SK-N-SH (cell line): Measurements from ENCODE around the gene EXOC7. TPM values are rescaled to one million over a fixed set of nuclear protein-coding genes. Genes with fewer than 3 reads are reported as not detected.

Experiments used
- CTCF ChIA-PET: fragments of 300-600, 350-600 bp; formaldehyde crosslinking; extraction: SDS; loops from one replicate; lab custom pipeline; 2021; lab: Yijun Ruan, JAX
- POLR2A ChIA-PET: fragments of 350-600 bp; sonication (Branson Sonifier 250); formaldehyde crosslinking; extraction: SDS; loops from one replicate; lab custom pipeline; 2020; ENCODE audit warnings: antibody characterized with exemption, inconsistent platforms; lab: Yijun Ruan, JAX
- DNase-seq: peaks from one replicate; pipeline ENCODE4 v3.0.0; 2012
- H2AFZ ChIP-seq: fragments of 200-600 bp; sonication (generic); 2 replicates; pipeline ENCODE4 v1.8.1; 2016; ENCODE audit warnings: antibody characterized with exemption, mild to moderate bottlenecking, low read depth
- H3F3A ChIP-seq: fragments of 200-600 bp; sonication (generic); replicated peaks from 2 replicates; pipeline ENCODE3; 2016; ENCODE audit warnings: antibody characterized with exemption, mild to moderate bottlenecking; ENCODE audit not compliant: insufficient read depth
- H3K27ac ChIP-seq, 2 experiments: fragments of 200-500 bp in 1 of 2; fragments of 200-600 bp in 1 of 2; sonication (Bioruptor generic) in 1 of 2; sonication (generic), shearing (Covaris generic) in 1 of 2; 2 replicates each; pipeline versions ENCODE4 v1.5.1 to v1.6.1; 2014 to 2016; ENCODE audit warnings: low read depth in 2 of 2, inconsistent platforms in 1 of 2, low read length in 1 of 2, mild to moderate bottlenecking in 1 of 2, mixed read lengths in 1 of 2
- H3K27me3 ChIP-seq: fragments of 200-600 bp; sonication (generic), shearing (Covaris generic); 2 replicates; pipeline ENCODE4 v1.6.1; 2016; ENCODE audit warnings: mixed run types; ENCODE audit not compliant: insufficient read depth
- H3K36me3 ChIP-seq, 2 experiments: fragments of 200-500 bp in 1 of 2; fragments of 200-600 bp in 1 of 2; sonication (Bioruptor generic) in 1 of 2; sonication (generic) in 1 of 2; replicated peaks in 1 of 2; 2 replicates each; pipeline versions ENCODE3 to v1.5.1; 2014 to 2016; ENCODE audit warnings: low read length in 1 of 2, mild to moderate bottlenecking in 1 of 2; ENCODE audit not compliant: insufficient read depth in 2 of 2, control insufficient read depth in 1 of 2
- H3K4me1 ChIP-seq, 2 experiments: fragments of 200-500 bp in 1 of 2; fragments of 200-600 bp in 1 of 2; sonication (Bioruptor generic) in 1 of 2; sonication (generic), shearing (Covaris generic) in 1 of 2; 2 replicates each; pipeline versions ENCODE4 v1.5.1 to v1.6.1; 2014 to 2016; ENCODE audit warnings: low read depth in 1 of 2, low read length in 1 of 2, mixed run types in 1 of 2; ENCODE audit not compliant: insufficient read depth in 2 of 2, control insufficient read depth in 1 of 2
- H3K4me2 ChIP-seq: fragments of 200-600 bp; sonication (generic), shearing (Covaris generic); 2 replicates; pipeline ENCODE4 v1.6.1; 2017; ENCODE audit warnings: mixed run types
- H3K4me3 ChIP-seq, 2 experiments: fragments of 200-500 bp in 1 of 2; fragments of 200-600 bp in 1 of 2; sonication (Bioruptor generic) in 1 of 2; sonication (generic), shearing (Covaris generic) in 1 of 2; 2 replicates each; pipeline versions ENCODE4 v1.5.1 to v1.8.1; 2014 to 2016; ENCODE audit warnings: low read depth in 2 of 2, inconsistent platforms in 1 of 2, low read length in 1 of 2, mild to moderate bottlenecking in 1 of 2, mixed read lengths in 1 of 2, moderate library complexity in 1 of 2
- H3K79me2 ChIP-seq: fragments of 200-600 bp; sonication (generic); 2 replicates; pipeline ENCODE4 v1.8.1; 2017; ENCODE audit warnings: mild to moderate bottlenecking; ENCODE audit not compliant: insufficient read depth
- H3K9ac ChIP-seq: fragments of 200-600 bp; sonication (generic); 2 replicates; pipeline ENCODE4 v1.6.1; 2017; ENCODE audit warnings: mixed run types
- H3K9me2 ChIP-seq: fragments of 200-600 bp; sonication (generic); 2 replicates; pipeline ENCODE4 v1.6.1; 2017; ENCODE audit warnings: mixed run types
- H3K9me3 ChIP-seq: fragments of 200-600 bp; sonication (generic); 2 replicates; pipeline ENCODE4 v1.6.1; 2017; ENCODE audit warnings: mixed run types, mild to moderate bottlenecking, moderate library complexity
- H4K20me1 ChIP-seq: fragments of 200-600 bp; sonication (generic); 2 replicates; pipeline ENCODE4 v1.6.1; 2017; ENCODE audit warnings: mild to moderate bottlenecking, mixed run types; ENCODE audit not compliant: insufficient read depth
- ELF1 ChIP-seq: IDR thresholded peaks from 2 replicates; pipeline ENCODE4 v1.4.0; 2012
- GABPA ChIP-seq: IDR thresholded peaks from 2 replicates; pipeline ENCODE4 v1.4.0; 2012; ENCODE audit warnings: low read depth, mild to moderate bottlenecking
- JUND ChIP-seq: IDR thresholded peaks from 2 replicates; pipeline ENCODE4 v1.4.0; 2012
- MXI1 ChIP-seq: IDR thresholded peaks from 2 replicates; pipeline ENCODE4 v1.6.1; 2012; ENCODE audit warnings: mild to moderate bottlenecking, low read depth, low read length, improper control_type of control experiment
- NRF1 ChIP-seq: IDR thresholded peaks from 2 replicates; pipeline ENCODE4 v1.6.1; 2012; ENCODE audit warnings: low read depth, mild to moderate bottlenecking, low read length
- POLR2AphosphoS5 ChIP-seq: IDR thresholded peaks from 2 replicates; pipeline ENCODE4 v1.6.1; 2012; ENCODE audit warnings: low read depth, low read length
- SIN3A ChIP-seq: IDR thresholded peaks from 2 replicates; pipeline ENCODE4 v1.6.1; 2012; ENCODE audit warnings: low read depth, mild to moderate bottlenecking, low read length, moderate library complexity, borderline replicate concordance
- TAF1 ChIP-seq: IDR thresholded peaks from 2 replicates; pipeline ENCODE4 v1.6.1; 2012; ENCODE audit warnings: low read depth, mild to moderate bottlenecking, low read length, moderate library complexity, borderline replicate concordance
- YY1 ChIP-seq: IDR thresholded peaks from 2 replicates; pipeline ENCODE4 v1.4.0; 2012; ENCODE audit warnings: low read depth, mild to moderate bottlenecking
- WGBS: methylation state at CpG from one replicate; pipeline ENCODE4 v1.1.6; 2017; ENCODE audit warnings: low lambda C conversion rate; 5-methylcytosine and 5-hydroxymethylcytosine counted together
- polyA plus RNA-seq, 3 experiments: library from polyadenylated mRNA; depleted of rRNA; stranded (reverse); fragments of >200 nt; gene quantifications; 2 replicates each; pipeline ENCODE4 v1.2.3, GENCODE V29; 2012
- TF ChIP-seq, protein P1 (sequence below): IDR thresholded peaks from 2 replicates; pipeline ENCODE4 v1.4.0; 2012; ENCODE audit warnings: low read depth
- TF ChIP-seq, protein P2 (sequence below): fragments of 150-350 bp; IDR thresholded peaks from 2 replicates; pipeline ENCODE4 v1.6.1; 2016; ENCODE audit warnings: mild to moderate bottlenecking, low read depth, low read length
- TF ChIP-seq, protein P3 (sequence below): fragments of 200-600 bp; sonication (generic); IDR thresholded peaks from 2 replicates; pipeline ENCODE4 v1.6.1; 2017; ENCODE audit warnings: antibody characterized with exemption, mild to moderate bottlenecking, moderate library complexity
- TF ChIP-seq, protein P4 (sequence below): IDR thresholded peaks from 2 replicates; pipeline ENCODE4 v1.4.0; 2012; ENCODE audit warnings: low read depth, borderline replicate concordance

Gene EXOC7, protein sequence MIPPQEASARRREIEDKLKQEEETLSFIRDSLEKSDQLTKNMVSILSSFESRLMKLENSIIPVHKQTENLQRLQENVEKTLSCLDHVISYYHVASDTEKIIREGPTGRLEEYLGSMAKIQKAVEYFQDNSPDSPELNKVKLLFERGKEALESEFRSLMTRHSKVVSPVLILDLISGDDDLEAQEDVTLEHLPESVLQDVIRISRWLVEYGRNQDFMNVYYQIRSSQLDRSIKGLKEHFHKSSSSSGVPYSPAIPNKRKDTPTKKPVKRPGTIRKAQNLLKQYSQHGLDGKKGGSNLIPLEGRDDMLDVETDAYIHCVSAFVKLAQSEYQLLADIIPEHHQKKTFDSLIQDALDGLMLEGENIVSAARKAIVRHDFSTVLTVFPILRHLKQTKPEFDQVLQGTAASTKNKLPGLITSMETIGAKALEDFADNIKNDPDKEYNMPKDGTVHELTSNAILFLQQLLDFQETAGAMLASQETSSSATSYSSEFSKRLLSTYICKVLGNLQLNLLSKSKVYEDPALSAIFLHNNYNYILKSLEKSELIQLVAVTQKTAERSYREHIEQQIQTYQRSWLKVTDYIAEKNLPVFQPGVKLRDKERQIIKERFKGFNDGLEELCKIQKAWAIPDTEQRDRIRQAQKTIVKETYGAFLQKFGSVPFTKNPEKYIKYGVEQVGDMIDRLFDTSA
- 129 and 167 TPM in 2 replicates for polyA plus RNA-seq (2012; rRNA removed)
- 58.5 and 83.4 TPM in 2 replicates for polyA plus RNA-seq (2012; cell fraction: cytosol; rRNA removed)
- polyA plus RNA-seq (2012; cell fraction: nucleus; rRNA removed), result 364 and 387 TPM in 2 replicates

DNA sequence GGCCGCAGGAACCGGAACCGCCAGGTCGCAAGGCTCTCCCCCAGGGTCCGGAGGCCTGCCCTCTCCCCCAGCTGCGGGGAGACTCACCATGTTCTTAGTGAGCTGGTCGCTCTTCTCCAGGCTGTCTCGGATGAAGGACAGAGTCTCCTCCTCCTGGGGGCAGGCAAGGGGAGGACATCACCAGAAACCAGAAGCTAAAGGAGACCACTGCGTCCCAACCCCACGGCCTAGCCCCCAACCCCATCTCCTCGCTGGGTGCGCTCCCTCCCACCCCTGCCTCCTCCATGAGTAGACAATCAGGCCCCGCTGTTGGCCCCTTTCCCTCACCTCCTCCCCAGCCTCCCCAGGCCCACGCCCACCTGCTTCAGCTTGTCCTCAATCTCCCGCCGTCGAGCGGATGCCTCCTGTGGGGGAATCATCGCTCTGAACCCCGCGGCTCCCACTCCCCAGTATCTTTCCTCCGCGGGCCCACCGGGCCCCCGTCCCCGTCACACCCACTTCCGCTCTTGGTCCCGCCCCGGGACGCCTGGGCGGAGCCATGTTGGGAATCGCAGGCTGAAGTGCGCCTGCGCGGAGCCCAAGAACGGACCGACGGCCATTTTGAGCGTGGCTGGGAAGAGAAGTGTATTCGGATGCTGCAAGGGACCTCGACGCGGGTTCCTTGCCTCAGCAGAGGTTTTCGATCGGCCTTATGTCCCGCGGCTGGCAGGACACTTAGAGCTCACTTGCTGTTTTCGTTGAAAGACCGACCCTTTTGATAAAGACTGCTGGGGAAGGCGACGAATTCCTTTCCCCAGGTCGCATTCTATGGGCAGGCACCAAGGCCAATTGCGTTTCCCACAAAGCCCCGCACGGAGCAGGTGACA, at the start of gene EXOC7:
Gene EXOC7, minus strand, starts transcription at position 514 of the 866 bp plus-strand sequence. Its CDS starts 95 bp downstream, at position 419.
- no peaks in the 10 kb centered on the region for H3K9me2 ChIP-seq
- WGBS, result 7% methylated on average over 46 of the region's 55 CpGs
- ChIA-PET POLR2A (interaction anchor here (0.6 to 1.6 kb wide), 10 partner anchors 11 to 331 kb away, joined by 3 to 7 read pairs (median 3); no protein-coding TSS in a partner anchor), CTCF (interaction anchor here (0.6 to 7.3 kb wide), 18 partner anchors 10 to 301 kb away, joined by 3 to 53 read pairs (median 4); partner anchors contain the start of genes MRPL38 and ZACN)
- H3K27me3 ChIP-seq, result no peaks in the 10 kb centered on the region
- peak; percentile 100 for DNase-seq
- peak within 1 kb of the TSS; percentile 94 for H2AFZ ChIP-seq
- H3K27ac ChIP-seq, result peak within 1 kb of the TSS; percentile 71 to 87
- H3K79me2 ChIP-seq, result peaks cover 27% of the 10 kb centered on the region
- TF ChIP-seq, protein P1, sequence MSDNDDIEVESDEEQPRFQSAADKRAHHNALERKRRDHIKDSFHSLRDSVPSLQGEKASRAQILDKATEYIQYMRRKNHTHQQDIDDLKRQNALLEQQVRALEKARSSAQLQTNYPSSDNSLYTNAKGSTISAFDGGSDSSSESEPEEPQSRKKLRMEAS, result peak; percentile 92
- TF ChIP-seq MXI1 (0 out of 2 replicates have a peak, but pooled peaks have one; percentile 56), NRF1 (peak; percentile 75), ELF1 (peak; percentile 67), GABPA (peak; percentile 79), YY1 (peak; percentile 97), SIN3A (peak; percentile 75; the same call in 1 of the 2 replicates), JUND (no peak), TAF1 (peak; percentile 85), POLR2AphosphoS5 (peak; percentile 98)
- TF ChIP-seq, protein P2, sequence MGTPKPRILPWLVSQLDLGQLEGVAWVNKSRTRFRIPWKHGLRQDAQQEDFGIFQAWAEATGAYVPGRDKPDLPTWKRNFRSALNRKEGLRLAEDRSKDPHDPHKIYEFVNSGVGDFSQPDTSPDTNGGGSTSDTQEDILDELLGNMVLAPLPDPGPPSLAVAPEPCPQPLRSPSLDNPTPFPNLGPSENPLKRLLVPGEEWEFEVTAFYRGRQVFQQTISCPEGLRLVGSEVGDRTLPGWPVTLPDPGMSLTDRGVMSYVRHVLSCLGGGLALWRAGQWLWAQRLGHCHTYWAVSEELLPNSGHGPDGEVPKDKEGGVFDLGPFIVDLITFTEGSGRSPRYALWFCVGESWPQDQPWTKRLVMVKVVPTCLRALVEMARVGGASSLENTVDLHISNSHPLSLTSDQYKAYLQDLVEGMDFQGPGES, result no peak
- TF ChIP-seq, protein P3, sequence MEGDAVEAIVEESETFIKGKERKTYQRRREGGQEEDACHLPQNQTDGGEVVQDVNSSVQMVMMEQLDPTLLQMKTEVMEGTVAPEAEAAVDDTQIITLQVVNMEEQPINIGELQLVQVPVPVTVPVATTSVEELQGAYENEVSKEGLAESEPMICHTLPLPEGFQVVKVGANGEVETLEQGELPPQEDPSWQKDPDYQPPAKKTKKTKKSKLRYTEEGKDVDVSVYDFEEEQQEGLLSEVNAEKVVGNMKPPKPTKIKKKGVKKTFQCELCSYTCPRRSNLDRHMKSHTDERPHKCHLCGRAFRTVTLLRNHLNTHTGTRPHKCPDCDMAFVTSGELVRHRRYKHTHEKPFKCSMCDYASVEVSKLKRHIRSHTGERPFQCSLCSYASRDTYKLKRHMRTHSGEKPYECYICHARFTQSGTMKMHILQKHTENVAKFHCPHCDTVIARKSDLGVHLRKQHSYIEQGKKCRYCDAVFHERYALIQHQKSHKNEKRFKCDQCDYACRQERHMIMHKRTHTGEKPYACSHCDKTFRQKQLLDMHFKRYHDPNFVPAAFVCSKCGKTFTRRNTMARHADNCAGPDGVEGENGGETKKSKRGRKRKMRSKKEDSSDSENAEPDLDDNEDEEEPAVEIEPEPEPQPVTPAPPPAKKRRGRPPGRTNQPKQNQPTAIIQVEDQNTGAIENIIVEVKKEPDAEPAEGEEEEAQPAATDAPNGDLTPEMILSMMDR, result peak; percentile 13; the same call in 1 of the 2 replicates
- TF ChIP-seq, protein P4, sequence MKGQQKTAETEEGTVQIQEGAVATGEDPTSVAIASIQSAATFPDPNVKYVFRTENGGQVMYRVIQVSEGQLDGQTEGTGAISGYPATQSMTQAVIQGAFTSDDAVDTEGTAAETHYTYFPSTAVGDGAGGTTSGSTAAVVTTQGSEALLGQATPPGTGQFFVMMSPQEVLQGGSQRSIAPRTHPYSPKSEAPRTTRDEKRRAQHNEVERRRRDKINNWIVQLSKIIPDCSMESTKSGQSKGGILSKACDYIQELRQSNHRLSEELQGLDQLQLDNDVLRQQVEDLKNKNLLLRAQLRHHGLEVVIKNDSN, result no peak
- peak within 1 kb of the TSS; percentile 98 for H3K4me2 ChIP-seq
- H3K9ac ChIP-seq, result peak within 1 kb of the TSS; percentile 86
- no peaks in the 10 kb centered on the region for H4K20me1 ChIP-seq
- H3K9me3 ChIP-seq, result no peaks in the 10 kb centered on the region
- H3F3A ChIP-seq, result peaks cover 12% of the 10 kb centered on the region
- H3K36me3 ChIP-seq, result peaks cover 18 to 41% of the 10 kb centered on the region in 2 experiments
- H3K4me1 ChIP-seq, result peaks cover 3 to 15% of the 10 kb centered on the region in 2 experiments; a peak in 2 of 4 replicates
- H3K4me3 ChIP-seq, result peak within 1 kb of the TSS; percentile 68 to 95
